ENCODE measurements around the gene VWA5A. TPM values are rescaled to one million over a fixed set of nuclear protein-coding genes. Genes with fewer than 3 reads are reported as not detected.
A peak's percentile ranks its signal among the peaks of the same experiment; 100 is the strongest.

The VWA5A gene
- total RNA-seq, 3 donors from 2014 or later (not counting 1 experiment from before 2014, with no cell fraction given) = 9.2 to 12.9 (median 11.8) TPM

GRCh38 chr11:124074554-124074953, 40.7 kb upstream of the VWA5A start:
- no peaks in the 10 kb centered on the region for H3K36me3 Mint-ChIP-seq
- 93% methylated on average over 5 of the region's 5 CpGs for WGBS (ENCODE audit: insufficient coverage)
- H3K9me3 Mint-ChIP-seq = no peaks in the 10 kb centered on the region
- intact Hi-C loops (cut with micrococcal nuclease) = no loop called here
- H3K9me3 ChIP-seq (ENCODE audit: control insufficient read depth, insufficient read depth, low read length) = no peaks in the 10 kb centered on the region
- H3K4me1 ChIP-seq (ENCODE audit: control insufficient read depth, insufficient read depth, low read length) = peaks cover 17% of the 10 kb centered on the region
- no peak overlapping the region for H3K27ac ChIP-seq (ENCODE audit: low read length)
- ATAC-seq = no peak
- H3K27me3 Mint-ChIP-seq (ENCODE audit: low read depth in 2 of 2) = peaks cover 22 to 32% of the 10 kb centered on the region in 2 donors
- DNase-seq = no peak
- H3K27ac Mint-ChIP-seq = no peak overlapping the region
- H3K4me3 ChIP-seq (ENCODE audit: low read length) = no peak overlapping the region
- TF ChIP-seq CTCF (IDR thresholded peaks at IDR 0.05) = no peak
- no peaks in the 10 kb centered on the region for H3K36me3 ChIP-seq (ENCODE audit: control insufficient read depth, insufficient read depth, low read length)
- peaks cover 14 to 19% of the 10 kb centered on the region in 2 donors for H3K4me1 Mint-ChIP-seq
- no peaks in the 10 kb centered on the region for H3K27me3 ChIP-seq (ENCODE audit: control insufficient read depth, insufficient read depth, low read length)
- peak overlapping the region; percentile 35 for H3K4me3 Mint-ChIP-seq

DNA sequence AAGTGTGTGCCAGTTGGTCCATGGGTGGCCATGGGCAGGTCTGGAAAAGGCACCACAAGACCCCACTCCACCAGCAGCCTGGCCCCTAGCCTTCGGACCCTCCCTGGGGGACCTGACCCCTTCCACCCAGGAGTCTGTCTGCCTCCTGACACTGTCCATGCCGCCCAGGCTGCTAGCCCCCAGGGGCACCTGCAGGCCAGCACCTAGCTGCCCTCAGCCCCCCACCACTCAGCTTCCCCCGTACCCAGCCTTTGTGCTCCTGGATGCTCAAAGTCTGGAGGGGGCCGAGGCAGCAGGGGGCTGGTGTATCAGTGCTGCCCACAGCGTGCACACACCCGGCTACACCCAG, 39.8 kb upstream of the VWA5A start:
- no peak for TF ChIP-seq CTCF (IDR thresholded peaks at IDR 0.05)
- H3K9me3 ChIP-seq (ENCODE audit: control insufficient read depth, insufficient read depth, low read length) = no peaks in the 10 kb centered on the region
- Mint-ChIP-seq H3K4me3 (no peak overlapping the region), H3K9me3 (no peaks in the 10 kb centered on the region), H3K4me1 (peaks cover 14 to 17% of the 10 kb centered on the region in 2 donors), H3K27ac (no peak overlapping the region), H3K36me3 (no peaks in the 10 kb centered on the region), H3K27me3 (ENCODE audit: low read depth in 2 of 2) (peaks cover 21 to 27% of the 10 kb centered on the region in 2 donors)
- peaks cover 11% of the 10 kb centered on the region for H3K4me1 ChIP-seq (ENCODE audit: control insufficient read depth, insufficient read depth, low read length)
- no peaks in the 10 kb centered on the region for H3K36me3 ChIP-seq (ENCODE audit: control insufficient read depth, insufficient read depth, low read length)
- no peak for ATAC-seq
- no peaks in the 10 kb centered on the region for H3K27me3 ChIP-seq (ENCODE audit: control insufficient read depth, insufficient read depth, low read length)
- DNase-seq = no peak
- 92% methylated on average over 6 of the region's 6 CpGs for WGBS (ENCODE audit: insufficient coverage)
- H3K4me3 ChIP-seq (ENCODE audit: low read length) = no peak overlapping the region
- H3K27ac ChIP-seq (ENCODE audit: low read length) = no peak overlapping the region
- intact Hi-C loops (cut with micrococcal nuclease) = no loop called here

DNA sequence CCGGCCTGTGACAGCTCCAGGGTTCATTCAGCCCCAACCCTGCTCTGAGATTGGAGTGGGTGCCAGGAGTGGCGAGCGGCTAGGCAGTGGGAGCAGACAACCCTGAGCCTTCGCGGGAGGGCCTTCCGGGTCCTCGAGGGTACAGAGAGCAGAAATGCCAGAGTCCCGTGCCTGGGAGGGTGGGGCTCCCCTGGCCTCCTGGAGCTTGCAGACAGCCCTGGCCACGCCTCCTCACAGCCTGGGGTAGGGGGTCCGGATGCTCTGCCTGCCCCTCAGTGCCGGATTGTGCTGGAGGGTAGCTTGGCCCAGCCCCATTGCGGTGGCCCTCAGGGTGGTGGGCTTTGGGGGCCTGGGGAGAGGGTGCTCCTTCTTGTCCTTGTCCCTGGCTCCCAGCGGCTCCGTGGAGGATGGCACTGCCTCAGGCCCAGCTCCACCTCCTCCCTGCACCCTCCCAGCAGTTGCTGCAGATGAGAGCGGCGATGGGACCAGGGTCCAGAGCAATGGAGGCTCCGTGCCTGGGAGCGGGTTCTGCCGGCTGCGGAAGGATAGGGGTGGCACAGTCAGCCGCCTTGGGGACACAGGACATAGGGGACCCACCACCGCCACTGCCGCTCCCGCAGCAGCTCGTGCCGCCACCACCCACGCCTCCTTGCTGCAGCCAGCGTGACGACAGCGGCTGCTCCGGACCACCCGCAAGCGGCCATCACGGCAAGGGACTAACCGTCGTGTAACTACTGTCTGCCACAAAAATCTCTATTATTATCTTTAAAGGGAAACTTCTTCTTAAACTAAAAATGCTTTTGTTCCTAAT, 39.2 kb upstream of the VWA5A start:
- Histone ChIP-seq H3K4me1 (ENCODE audit: control insufficient read depth, insufficient read depth, low read length) (peaks cover 9% of the 10 kb centered on the region), H3K36me3 (ENCODE audit: control insufficient read depth, insufficient read depth, low read length) (no peaks in the 10 kb centered on the region), H3K27ac (ENCODE audit: low read length) (no peak overlapping the region), H3K9me3 (ENCODE audit: control insufficient read depth, insufficient read depth, low read length) (no peaks in the 10 kb centered on the region), H3K27me3 (ENCODE audit: control insufficient read depth, insufficient read depth, low read length) (no peaks in the 10 kb centered on the region), H3K4me3 (ENCODE audit: low read length) (peak overlapping the region; percentile 8)
- peaks cover 11 to 14% of the 10 kb centered on the region in 2 donors for H3K4me1 Mint-ChIP-seq
- H3K9me3 Mint-ChIP-seq = no peaks in the 10 kb centered on the region
- intact Hi-C loops (cut with micrococcal nuclease) = no loop called here
- WGBS (ENCODE audit: insufficient coverage) = 18% methylated on average over 36 of the region's 36 CpGs
- peak overlapping the region; percentile 72 for H3K4me3 Mint-ChIP-seq
- ATAC-seq = peak; percentile 66 to 82 (median 71)
- H3K27me3 Mint-ChIP-seq (ENCODE audit: low read depth in 2 of 2) = peaks cover 21 to 31% of the 10 kb centered on the region in 2 donors
- DNase-seq = peak in 1 of 2 donors; percentile 11
- no peak for TF ChIP-seq CTCF (IDR thresholded peaks at IDR 0.05)
- H3K36me3 Mint-ChIP-seq = no peaks in the 10 kb centered on the region
- no peak overlapping the region for H3K27ac Mint-ChIP-seq
